VCaP (cell line): Measurements from ENCODE around the gene SCUBE3.
A peak's percentile ranks its signal among the peaks of the same experiment; 100 is the strongest.

Experiments
- H3K27ac ChIP-seq: fragments of 450-650 bp; 2 replicates; pipeline ENCODE4 v1.5.1; 2017
- TF ChIP-seq, protein P1 (sequence below): fragments of 450-650 bp; conservative IDR thresholded peaks from 2 replicates; pipeline ENCODE4 v1.5.1; 2017; ENCODE audit warnings: mild to moderate bottlenecking, moderate library complexity

Gene SCUBE3

DNA sequence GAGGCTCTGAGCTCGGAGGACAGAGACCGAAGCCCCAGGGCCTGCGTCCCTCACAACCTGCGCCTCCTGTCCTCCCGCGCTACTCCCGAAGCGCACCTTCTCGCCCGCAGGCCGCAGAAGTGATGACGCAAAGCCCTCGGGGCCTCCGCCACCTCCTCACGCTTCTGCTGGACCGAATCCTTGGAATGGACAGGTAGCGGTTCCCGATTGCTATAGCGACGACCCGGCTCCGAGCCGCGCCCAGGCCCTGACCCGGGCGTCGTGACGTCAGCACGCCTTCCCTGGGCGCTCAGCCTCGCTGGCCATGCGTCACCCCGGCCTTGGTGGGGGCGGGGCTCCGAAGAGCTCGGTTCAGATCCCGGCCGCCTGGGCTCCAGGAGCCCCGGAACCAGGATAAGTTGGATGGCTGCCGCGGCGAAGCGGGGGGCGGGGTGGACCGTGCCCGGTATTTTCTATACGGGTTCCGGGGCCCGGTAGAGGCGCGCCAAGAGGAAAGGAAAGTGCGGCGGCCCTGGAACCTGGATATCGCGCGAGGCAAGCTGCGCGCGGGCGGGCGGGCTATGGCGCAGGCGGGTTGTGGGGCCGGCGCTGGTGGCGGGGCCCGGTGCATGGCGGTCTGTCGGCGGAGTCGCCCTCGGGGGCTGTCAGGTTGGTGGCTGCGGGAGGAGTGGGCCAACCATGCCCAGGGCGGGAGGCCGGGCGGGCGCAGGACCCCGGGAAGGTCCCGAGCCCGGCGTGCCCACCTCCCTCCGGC lies 45.6 kb downstream of the SCUBE3 start, which contains the start of gene ZNF76:
Gene ZNF76 (plus strand): TSS at position 542 of the 754 bp plus-strand sequence. CDS start 21,417 bp downstream, outside the sequence.
- H3K27ac ChIP-seq: peak within 1 kb of the TSS; percentile 88
- TF ChIP-seq, protein P1, sequence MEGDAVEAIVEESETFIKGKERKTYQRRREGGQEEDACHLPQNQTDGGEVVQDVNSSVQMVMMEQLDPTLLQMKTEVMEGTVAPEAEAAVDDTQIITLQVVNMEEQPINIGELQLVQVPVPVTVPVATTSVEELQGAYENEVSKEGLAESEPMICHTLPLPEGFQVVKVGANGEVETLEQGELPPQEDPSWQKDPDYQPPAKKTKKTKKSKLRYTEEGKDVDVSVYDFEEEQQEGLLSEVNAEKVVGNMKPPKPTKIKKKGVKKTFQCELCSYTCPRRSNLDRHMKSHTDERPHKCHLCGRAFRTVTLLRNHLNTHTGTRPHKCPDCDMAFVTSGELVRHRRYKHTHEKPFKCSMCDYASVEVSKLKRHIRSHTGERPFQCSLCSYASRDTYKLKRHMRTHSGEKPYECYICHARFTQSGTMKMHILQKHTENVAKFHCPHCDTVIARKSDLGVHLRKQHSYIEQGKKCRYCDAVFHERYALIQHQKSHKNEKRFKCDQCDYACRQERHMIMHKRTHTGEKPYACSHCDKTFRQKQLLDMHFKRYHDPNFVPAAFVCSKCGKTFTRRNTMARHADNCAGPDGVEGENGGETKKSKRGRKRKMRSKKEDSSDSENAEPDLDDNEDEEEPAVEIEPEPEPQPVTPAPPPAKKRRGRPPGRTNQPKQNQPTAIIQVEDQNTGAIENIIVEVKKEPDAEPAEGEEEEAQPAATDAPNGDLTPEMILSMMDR: no peak

DNA sequence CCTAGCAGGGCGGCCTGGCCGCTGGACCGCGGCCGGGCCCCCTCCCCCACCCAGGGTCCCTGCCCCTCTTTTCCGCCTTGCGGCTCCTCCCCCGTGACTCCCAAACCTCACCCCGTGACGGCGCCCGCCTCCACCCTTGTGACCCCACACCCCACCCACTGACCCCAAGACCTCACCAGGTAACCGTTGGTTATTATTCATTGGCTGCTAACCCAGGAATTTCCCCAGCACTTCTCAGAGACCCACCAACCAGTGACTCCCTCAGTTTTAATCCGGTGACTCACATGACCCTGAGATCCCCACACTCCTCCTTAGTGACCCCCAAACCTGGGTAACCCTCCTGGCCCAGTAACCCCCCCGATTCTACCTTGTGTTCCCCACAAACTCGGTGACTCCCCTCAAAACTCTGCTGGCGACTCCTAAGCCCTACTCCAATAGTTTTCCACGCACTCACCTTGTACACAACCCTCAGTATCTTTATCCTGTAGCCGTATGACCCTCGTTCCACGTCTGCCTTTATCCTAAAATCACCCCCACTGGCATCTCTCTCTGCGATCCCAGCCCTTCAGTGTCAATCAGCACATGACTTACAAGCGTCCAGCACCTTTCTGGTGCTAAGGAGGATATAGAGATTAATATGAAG lies 46.3 kb downstream of the SCUBE3 start:
- TF ChIP-seq, protein P1: no peak
- H3K27ac ChIP-seq: peak overlapping the region; percentile 88

DNA sequence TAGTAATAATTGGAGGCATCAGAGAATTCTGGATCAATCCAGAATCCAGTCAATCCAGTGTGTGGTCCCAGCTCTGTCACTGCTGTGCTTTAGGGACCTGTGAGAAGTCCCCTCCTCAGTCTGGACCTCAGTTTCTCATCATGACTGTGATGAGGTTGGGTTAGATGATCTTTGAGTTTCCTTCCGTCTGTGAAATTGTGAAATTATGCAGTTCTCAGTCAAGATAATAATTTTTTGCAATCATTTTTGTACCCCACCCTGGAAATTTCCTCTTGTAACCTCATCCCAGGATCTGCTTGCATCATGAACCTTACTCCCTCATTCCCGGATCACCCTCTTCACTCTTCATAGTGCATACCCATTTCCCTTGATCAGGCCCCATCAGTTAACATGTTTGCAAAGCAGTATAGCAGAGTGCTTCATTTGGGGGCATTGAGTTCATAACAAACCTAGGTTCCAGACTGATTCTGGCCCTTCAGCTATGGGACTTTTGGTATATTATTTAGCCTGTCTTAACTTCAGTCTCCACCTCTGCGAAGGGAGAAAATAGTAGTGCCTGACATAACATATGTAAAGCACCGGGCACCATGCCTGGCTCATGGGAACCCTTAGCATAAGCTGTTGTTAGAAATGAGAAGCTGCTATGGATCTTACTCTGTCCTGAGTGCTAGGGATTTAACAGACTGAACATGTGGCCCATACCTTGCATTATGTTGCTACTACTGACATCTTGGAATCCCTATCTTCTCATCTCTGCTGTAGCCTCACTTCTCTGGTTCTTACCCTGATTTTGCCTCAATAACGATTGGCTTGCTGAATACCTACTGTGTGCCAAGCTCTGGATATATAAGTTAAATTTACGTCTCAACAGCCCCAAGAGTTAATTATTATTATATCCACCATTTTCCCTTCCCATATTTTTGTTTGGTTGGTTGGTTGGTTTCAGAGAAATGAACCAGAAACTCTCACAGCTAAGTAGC lies 47.1 kb downstream of the SCUBE3 start:
- TF ChIP-seq, protein P1: no peak
- H3K27ac ChIP-seq: peak overlapping the region; percentile 88

DNA sequence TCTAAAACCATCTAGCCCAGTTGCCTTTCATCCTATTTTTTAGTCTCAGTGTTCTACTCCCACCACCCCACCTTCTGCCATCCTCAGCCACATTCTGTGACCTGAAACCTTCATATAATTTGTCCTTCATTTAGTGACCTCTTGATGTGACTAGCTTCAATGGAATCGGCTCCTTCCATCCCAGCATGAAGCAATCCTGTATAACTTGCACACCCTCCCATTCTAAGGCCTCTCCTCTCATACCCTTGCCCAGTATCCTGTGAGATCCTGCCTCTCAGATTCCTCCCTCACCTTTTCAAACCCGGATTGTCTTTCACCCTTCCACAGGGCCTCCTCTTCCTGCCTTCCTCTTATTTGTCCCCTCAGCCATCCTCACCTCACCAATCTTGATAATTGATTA lies 48.8 kb downstream of the SCUBE3 start:
- TF ChIP-seq, protein P1: no peak
- H3K27ac ChIP-seq: no peak overlapping the region

DNA sequence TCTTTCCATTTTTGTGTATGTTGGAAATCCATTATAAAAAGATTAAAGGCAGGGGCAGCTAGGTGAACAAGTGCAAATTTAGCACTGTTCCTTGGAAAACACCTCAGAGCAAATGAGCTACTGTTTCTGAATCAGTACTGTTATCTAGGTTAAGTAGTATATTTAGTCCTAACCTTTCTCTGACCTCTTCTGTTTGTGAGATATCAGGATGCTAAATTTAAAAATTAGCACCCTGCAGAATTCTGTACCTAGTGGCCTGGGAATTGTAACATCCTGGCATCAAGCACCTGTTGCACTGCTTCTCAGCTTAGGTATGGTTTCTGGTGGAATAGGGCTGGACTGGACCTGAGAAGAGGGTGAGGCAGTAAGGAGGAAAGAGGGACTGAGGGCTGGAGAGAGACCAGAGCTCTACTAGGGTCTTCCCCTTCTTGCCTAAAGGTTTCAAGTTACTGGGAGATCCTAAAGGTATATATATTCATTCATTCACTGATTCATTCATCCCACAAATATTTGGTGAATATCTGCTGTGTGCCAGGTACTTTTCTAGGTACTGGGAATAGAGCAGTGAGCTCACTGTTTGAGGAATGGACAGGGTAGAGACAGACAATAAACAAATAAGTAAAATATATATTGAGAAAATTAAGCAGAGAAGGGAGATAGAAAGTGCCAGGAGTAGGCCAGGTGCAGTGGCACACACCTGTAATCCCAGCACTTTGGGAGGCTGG lies 51.0 kb downstream of the SCUBE3 start:
- H3K27ac ChIP-seq: no peak overlapping the region
- TF ChIP-seq, protein P1: no peak

DNA sequence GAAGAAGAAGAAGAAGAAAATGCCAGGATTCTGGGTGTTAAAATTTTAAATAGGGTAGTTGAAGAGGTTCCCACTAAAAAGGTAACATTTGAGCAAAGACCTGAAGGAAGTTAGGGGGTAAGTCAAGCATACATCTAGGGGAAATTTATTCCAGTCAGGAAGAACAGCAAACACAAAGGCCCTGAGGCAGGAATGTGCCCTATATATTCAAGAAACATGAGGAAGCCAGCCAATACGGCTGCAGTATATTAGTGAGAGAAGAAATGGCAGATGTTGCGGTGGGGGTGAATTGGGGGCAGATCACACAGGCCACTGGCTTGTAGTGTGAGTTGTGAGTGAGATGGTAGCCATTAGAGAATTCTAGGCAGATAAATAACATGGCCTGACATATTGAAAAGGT lies 51.8 kb downstream of the SCUBE3 start:
- TF ChIP-seq, protein P1: no peak
- H3K27ac ChIP-seq: no peak overlapping the region
